Inflammatory macrophage treated with lipopolysaccharide for 4 hours (primary cell): ENCODE data around the gene C2orf92.
"Not testable (repeated sequence)": the region's sequence is repeated elsewhere in the genome, so short reads cannot be mapped to it uniquely, and the experiment has no call there.

ENCODE experiments used
- DNase-seq: peaks from one replicate; pipeline ENCODE4 v3.0.0-alpha.2; 2020

Gene C2orf92

GRCh38 chr2:97695744-97696143 is 26.2 kb downstream of the C2orf92 start:
- no peak for DNase-seq

GRCh38 chr2:97697252-97698235 is 28.0 kb downstream of the C2orf92 start:
- DNase-seq, result peak; percentile 85

GRCh38 chr2:97698530-97698929 is 29.0 kb downstream of the C2orf92 start:
- DNase-seq, result no peak

GRCh38 chr2:97699765-97700444 is 30.4 kb downstream of the C2orf92 start:
- DNase-seq, result peak; percentile 68

GRCh38 chr2:97701186-97701585 is 31.7 kb downstream of the C2orf92 start:
- DNase-seq, result no peak

GRCh38 chr2:97701851-97702465 is 32.4 kb downstream of the C2orf92 start:
- no peak for DNase-seq

GRCh38 chr2:97702731-97703470 is 33.4 kb downstream of the C2orf92 start:
- no peak for DNase-seq

- DNase-seq, result peak; percentile 62
Measured at GRCh38 chr2:97703741-97704140, 34.2 kb downstream of the C2orf92 start.

GRCh38 chr2:97704989-97705388 is 35.5 kb downstream of the C2orf92 start:
- DNase-seq, result no peak

- DNase-seq, result no peak
Measured at GRCh38 chr2:97706112-97706511, 36.6 kb downstream of the C2orf92 start.

GRCh38 chr2:97706708-97707345 is 37.3 kb downstream of the C2orf92 start:
- DNase-seq, result no peak

GRCh38 chr2:97707362-97708047 is 38.0 kb downstream of the C2orf92 start:
- no peak for DNase-seq

- no peak for DNase-seq
Measured at GRCh38 chr2:97708048-97708380, 38.5 kb downstream of the C2orf92 start.

- no peak for DNase-seq
Measured at GRCh38 chr2:97708608-97709007, 39.1 kb downstream of the C2orf92 start.

- no peak for DNase-seq
Measured at GRCh38 chr2:97711394-97711711, 41.8 kb downstream of the C2orf92 start.

- DNase-seq, result not testable (repeated sequence)
Measured at GRCh38 chr2:97712175-97712574, 42.7 kb downstream of the C2orf92 start.

- no peak for DNase-seq
Measured at GRCh38 chr2:97712693-97713295, 43.3 kb downstream of the C2orf92 start.

GRCh38 chr2:97713296-97714083 is 44.0 kb downstream of the C2orf92 start, which contains the start of gene ZAP70:
Gene ZAP70 (plus strand): TSS chr2:97713576. CDS start chr2:97724037, 10,461 bp downstream.
- DNase-seq, result no peak

- DNase-seq, result no peak
Measured at GRCh38 chr2:97714084-97714949, 44.8 kb downstream of the C2orf92 start.
